ENCODE data around the gene SCAMP3.

GRCh38 chr1:155226910-155227260 is 35.3 kb downstream of the SCAMP3 start:
- no peak for TF ChIP-seq CTCF (optimal IDR thresholded peaks at IDR 0.05 in 1 of 3, IDR thresholded peaks at IDR 0.05 in 1 of 3, conservative IDR thresholded peaks at IDR 0.05 in 1 of 3; ENCODE audit: extremely low read depth in 1 of 3, insufficient read depth in 2 of 3, low read length in 3 of 3)
- TF ChIP-seq EZH2 (IDR thresholded peaks at IDR 0.05; ENCODE audit: low read length), result no peak

Data from keratinocyte (primary cell).